Ovary (tissue), 3 donors: Measurements from ENCODE around the gene TNFRSF13B.

Experiments
- EP300 ChIP-seq: sonication (generic); formaldehyde crosslinking; IDR thresholded peaks from one replicate; pipeline ENCODE4 v1.6.1; 2017; ENCODE audit warnings: antibody characterized with exemption
- POLR2A ChIP-seq: fragments of 450-650 bp; IDR thresholded peaks from one replicate; pipeline ENCODE4 v1.6.1; 2017; ENCODE audit warnings: antibody characterized with exemption, mild to moderate bottlenecking, moderate library complexity
- TF ChIP-seq, protein P1 (sequence below), 3 donors: fragments of 450-650 bp in 2 of 3; fragments of 200-600 bp in 1 of 3; IDR thresholded peaks; one replicate each; pipeline versions ENCODE4 v1.5.1 to v1.8.0; 2016 to 2022; ENCODE audit warnings: antibody characterized with exemption in 3 of 3, mild to moderate bottlenecking in 1 of 3
- donor health status: DM: no; HTN: no; CAD: no.

DNA sequence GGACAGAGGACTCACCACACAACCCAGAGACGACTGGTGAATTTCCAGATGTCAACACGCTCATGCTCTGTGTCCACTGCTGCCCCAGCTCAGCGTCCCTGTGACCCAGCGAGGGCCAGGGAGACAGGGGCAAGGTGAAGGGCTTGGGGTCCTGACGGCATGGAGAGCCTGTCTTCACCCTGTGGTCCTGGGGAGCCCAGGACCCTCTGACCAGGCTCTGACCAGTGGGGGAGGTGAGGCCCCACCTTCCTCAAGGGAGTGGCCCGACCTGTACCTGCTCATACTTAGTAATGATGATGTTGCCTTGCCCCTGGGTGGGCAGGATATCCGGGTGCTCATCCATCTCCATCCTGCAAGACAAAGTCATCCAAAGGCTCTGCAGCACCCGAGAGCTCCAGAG is 39.8 kb downstream of the TNFRSF13B start:
- TF ChIP-seq, protein P1, sequence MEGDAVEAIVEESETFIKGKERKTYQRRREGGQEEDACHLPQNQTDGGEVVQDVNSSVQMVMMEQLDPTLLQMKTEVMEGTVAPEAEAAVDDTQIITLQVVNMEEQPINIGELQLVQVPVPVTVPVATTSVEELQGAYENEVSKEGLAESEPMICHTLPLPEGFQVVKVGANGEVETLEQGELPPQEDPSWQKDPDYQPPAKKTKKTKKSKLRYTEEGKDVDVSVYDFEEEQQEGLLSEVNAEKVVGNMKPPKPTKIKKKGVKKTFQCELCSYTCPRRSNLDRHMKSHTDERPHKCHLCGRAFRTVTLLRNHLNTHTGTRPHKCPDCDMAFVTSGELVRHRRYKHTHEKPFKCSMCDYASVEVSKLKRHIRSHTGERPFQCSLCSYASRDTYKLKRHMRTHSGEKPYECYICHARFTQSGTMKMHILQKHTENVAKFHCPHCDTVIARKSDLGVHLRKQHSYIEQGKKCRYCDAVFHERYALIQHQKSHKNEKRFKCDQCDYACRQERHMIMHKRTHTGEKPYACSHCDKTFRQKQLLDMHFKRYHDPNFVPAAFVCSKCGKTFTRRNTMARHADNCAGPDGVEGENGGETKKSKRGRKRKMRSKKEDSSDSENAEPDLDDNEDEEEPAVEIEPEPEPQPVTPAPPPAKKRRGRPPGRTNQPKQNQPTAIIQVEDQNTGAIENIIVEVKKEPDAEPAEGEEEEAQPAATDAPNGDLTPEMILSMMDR (IDR thresholded peaks at IDR 0.05), result no peak
- TF ChIP-seq EP300 (no peak), POLR2A (no peak)
